ENCODE results near the gene DPEP3. TPM values are rescaled to one million over a fixed set of nuclear protein-coding genes. Genes with fewer than 3 reads are reported as not detected.
A peak's percentile ranks its signal among the peaks of the same experiment; 100 is the strongest.

DPEP3 gene
- polyA plus RNA-seq, 3 donors: 0.06 to 0.11 TPM; not detected in 1

DNA sequence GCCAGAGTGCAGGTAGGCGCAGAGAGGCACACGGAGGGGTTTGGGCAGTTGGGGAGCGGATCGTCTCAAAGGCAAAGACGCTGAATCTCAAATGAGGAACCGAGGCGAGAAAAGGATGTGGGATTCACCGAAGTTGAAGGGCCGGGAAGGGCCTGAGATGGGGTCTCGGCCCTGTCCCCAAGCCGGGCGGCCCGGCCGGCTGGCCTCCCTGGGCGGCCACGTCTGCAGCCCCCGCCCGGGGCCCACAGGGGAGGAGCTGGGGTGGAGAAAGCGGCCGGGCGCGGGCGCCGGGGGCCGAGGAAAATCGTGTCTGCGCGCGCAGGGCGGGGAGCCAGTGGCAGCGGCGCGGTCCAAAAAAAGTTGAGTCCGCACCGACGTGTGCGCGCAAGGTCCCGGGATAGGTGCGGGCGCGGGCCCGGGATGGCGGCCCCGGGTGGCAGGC is 12.3 kb downstream of the DPEP3 start:
- DNase-seq (ENCODE audit: low read depth in 3 of 3, low spot score in 2 of 3): peak in 2 of 3 donors; percentile 13 to 23

- DNase-seq (ENCODE audit: low read depth in 3 of 3, low spot score in 2 of 3): peak in 1 of 3 donors; percentile 9
These were observed 12.9 kb downstream of the DPEP3 start for GRCh38 chr16:67967183-67967957.

GRCh38 chr16:67966549-67967182 is 13.6 kb downstream of the DPEP3 start:
- no peak for DNase-seq (ENCODE audit: low read depth in 3 of 3, low spot score in 2 of 3)

GRCh38 chr16:67965668-67966548 is 14.4 kb downstream of the DPEP3 start:
- no peak for DNase-seq (ENCODE audit: low read depth in 3 of 3, low spot score in 2 of 3)

DNA sequence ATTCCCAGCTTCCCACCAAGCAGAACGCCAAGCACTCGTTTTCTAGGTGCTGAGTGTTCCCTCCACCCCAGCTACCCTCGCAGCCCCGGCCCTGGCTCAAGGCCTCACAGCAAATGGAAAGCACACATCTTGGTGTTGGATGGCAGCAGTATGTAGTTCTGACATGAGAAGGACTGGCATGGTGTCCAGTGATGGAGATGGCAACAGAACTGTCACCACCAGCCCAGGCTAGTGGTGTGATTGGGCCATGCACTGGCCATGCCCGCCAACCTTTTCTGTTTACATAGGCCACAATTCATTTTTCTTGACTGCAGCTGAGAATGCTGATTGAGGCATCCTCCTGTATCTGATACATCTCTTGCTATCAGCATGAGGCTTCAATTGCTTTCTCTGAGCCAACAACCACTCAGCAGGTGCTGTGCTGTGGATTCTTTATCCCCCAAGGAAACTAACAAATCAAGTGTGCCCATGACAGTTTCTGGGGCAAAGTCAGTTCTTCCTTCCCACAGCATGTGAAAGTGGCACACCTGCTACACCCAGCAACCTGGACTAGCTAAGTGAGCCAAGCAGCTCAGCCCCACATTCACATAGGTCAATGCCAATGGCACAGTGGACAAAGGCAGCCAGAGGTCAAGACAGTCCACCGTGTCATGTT is 15.7 kb downstream of the DPEP3 start:
- DNase-seq (ENCODE audit: low read depth in 3 of 3, low spot score in 2 of 3): no peak

DNA sequence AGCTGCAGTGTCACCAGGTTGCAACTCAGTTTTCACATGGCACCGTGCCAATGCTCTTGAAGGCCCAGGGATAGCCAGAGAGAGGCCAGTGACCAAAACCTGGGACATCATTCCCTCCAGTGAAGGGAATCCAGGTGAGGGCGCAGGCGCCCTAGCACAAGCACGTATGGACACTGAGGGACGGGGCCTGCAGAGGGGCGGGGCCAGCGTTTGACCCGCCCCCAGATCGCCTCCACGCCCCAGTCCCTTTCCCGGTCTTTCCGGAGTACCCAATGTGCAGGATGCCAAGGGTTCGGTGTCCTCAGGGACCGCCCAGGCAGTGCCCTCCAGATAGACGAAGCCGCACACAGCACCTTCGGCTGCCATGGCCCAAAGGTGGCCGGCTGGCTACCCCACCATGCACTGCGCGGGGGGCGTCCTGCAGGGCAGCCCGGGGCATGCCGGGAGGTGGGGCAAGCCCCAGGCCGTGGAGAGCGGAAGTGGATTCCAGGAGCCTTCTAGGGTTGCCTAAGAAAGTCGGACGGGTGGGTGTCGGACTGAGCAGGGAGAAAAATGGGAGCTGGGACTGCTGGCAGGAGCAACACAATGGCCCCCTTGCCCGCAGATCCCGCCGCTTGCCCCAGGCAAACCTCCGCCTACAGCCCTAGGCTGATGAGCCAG is 16.5 kb downstream of the DPEP3 start:
- peak in 1 of 3 donors; percentile 10 for DNase-seq (ENCODE audit: low read depth in 3 of 3, low spot score in 2 of 3)

DNA sequence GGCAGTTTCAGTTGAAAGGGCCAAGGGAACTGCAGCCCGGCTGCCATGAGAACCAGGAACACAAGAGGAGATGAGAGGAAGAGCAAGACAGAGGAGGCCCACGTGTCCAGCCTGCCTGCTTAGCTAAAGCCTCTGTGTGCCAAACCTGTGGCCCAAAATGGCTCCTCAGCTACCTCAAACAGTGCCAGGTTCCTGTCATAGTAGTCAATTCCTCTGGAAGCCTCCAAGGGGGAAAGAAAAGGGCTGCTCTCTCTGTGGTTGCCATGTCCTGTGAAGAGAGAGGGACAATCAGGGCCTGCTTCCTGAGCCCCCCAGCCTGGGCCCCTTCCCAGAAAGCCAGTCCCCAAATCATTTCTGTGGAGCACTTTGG is 17.0 kb downstream of the DPEP3 start:
- no peak for DNase-seq (ENCODE audit: low read depth in 3 of 3, low spot score in 2 of 3)

DNA sequence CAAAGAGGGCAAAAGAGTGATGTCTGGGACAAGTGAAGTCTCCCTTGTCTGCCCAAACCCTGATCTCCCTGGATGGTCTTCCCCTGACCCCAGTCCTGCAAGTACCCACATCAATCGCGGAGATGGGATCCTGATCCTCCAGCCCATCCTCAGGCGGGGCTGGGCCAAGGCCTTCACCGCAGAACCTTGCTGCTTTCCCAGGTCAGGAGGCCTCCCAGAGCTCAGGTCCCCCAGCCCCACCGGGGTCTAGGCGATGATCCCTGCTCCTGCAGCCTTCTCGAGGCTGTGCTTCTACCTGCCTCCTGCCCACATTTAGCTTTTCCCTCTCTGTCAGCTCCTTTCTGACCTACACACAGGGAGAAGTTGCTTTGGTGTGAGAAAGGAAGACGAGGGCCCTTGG is 18.2 kb downstream of the DPEP3 start:
- DNase-seq (ENCODE audit: low read depth in 3 of 3, low spot score in 2 of 3): no peak

DNA sequence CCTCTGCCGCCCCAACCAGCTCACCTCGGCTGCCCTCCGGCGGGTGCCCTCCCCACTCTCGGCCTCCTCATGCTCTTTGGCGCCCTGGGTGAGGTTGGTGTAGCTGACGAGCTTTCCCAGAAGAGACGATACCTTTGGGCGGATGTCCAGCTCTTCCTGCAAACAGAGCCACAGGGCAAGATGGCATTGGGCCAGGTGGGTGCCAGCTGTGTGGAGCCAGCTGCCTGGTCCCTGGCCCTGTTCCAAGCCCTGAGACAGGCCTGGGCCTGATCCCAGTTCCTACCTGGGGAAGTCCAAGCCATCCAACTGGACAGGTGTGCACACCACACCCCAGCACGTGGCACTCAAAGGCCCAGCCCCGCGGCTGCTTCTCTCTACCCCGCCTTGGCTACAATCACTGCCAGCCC is 18.7 kb downstream of the DPEP3 start:
- DNase-seq (ENCODE audit: low read depth in 3 of 3, low spot score in 2 of 3): no peak

DNA sequence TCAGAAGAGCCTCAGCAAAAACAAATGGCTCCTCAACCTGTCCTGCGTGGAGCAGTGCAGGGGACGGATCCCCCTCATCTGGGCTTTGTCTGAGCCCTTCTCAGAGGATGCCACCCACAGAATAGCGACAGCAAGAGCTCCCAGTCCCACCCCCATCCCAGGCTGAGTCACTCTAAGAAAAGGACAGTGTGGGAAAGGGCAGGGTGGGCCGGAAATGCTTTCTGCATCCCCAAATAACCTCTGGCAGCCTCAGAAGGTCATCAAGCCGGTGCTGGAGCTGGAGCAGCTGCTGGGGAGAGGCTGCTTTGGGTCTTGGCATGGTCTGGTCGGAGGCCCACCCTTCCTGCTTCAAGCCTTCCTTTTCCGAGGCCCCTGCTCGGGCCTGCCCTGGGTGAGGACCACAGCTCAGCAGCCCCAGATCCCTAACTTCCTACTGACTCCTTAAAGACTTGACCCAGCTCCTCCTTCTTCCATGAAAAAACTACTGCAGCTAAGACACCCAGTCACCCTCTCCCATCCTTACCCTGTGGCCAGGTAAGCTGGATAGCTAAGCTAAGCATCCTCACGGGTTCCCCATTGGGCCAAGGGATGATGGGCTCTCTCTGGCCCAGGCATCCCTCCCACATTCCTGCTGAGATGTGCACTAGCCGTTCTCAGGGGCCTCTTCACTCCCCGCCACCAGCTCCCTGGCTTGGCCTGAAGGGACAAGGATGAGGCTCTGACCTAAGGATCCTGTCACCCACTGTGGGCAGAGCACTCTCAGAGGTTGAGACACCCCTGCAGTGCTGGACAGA is 20.6 kb downstream of the DPEP3 start:
- no peak for DNase-seq (ENCODE audit: low read depth in 3 of 3, low spot score in 2 of 3)

GRCh38 chr16:67957622-67958021 is 22.7 kb downstream of the DPEP3 start:
- DNase-seq (ENCODE audit: low read depth in 3 of 3, low spot score in 2 of 3): no peak

DNA sequence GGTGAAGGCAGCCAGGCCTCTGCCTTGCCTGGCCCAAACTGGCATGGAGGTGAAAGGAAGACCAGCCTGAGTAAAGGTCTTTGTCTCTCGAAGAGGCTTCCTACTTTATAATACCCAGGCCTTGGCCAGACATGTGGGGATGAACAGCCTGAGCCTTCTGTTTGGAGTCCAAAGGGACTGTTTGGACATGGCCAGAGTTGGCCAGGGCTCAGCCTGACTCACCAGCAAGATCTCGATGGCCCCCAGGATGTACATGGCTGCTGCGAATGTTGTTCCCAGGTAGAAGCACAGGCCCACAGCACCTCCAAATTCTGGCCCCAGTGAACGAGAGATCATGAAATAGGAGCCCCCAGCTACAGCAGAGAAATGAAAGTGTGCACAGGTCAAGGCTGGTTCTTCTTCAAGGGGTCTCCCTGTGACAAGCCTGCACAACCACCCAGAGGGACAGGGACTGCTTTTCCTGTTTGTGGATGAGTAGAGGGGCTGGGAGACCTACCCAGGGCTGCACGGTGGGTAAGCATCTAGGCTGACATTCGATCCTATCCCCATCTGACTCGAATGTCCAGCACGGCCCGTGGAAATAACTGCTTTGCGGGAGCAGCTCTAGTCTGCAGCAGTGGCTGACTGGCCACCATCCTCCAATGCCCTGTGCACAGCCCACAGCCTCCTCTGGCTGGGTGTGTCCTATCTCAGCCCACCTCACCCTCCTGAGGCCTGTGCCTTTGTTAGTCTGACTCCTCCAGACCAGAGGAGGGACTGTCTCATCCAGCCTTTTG is 25.7 kb downstream of the DPEP3 start:
- no peak for DNase-seq (ENCODE audit: low read depth in 3 of 3, low spot score in 2 of 3)

DNA sequence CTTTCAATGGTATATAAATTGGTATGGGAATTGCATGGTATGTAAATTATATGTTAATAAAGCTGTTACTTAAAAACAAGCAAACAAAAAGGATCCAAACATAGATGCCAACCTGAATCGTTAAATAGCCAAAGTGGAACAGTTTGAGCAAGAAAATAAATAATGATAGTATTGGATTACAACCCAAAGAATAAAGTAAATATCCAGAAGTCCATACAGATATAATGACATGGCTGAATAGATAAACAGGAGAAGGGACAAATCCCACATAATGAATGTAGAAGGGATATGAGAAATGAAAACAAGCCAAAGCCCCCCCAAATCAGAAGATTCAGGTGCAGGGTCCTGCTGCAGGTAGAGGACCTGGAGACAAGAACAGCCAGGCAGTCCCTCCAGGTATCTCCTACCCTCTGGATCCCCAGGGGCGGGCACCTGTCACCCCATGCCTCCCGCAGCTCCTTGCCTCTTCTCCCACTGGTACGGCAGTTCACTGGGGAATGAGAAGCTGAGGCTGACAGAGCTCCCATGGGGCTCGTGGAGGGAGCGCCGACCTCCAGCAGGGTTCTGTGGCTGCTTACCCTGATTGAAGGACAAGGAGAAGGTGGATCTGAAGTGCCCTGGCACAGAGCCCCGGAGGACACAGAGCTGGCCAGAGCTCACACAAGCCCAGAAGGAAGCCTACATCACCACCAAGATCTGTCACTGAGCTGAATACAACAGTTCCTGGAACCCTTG is 26.5 kb downstream of the DPEP3 start:
- DNase-seq (ENCODE audit: low read depth in 3 of 3, low spot score in 2 of 3): no peak

GRCh38 chr16:67951485-67951884 is 28.8 kb downstream of the DPEP3 start:
- no peak for DNase-seq (ENCODE audit: low read depth in 3 of 3, low spot score in 2 of 3)

GRCh38 chr16:67950335-67950843 is 29.9 kb downstream of the DPEP3 start:
- DNase-seq (ENCODE audit: low read depth in 3 of 3, low spot score in 2 of 3): no peak

- DNase-seq (ENCODE audit: low read depth in 3 of 3, low spot score in 2 of 3): no peak
These were observed 30.7 kb downstream of the DPEP3 start for GRCh38 chr16:67949645-67950044.

GRCh38 chr16:67948015-67948414 is 32.3 kb downstream of the DPEP3 start:
- no peak for DNase-seq (ENCODE audit: low read depth in 3 of 3, low spot score in 2 of 3)
